ENCODE data around the gene GPSM3.

Gene GPSM3

DNA sequence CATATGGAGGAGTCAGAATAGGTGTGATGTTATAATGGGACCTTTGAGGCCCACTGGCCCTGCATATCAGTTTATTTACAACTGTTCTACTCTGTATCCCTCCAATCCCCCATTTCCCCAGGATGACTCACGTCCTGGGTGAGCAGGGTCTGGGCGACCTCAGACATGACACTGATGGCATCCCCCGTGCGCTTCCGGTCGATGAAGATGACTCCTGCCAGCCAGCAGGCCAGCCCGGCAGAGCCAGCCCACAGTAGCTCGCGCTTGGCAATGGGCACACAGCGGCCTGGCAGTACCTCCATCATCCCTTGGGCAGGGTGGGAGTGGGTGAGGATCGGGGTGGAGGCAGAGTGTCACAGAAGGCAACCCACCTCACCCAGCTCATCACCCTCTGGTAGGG lies 22.1 kb downstream of the GPSM3 start:
- DNase-seq, result no peak

DNA sequence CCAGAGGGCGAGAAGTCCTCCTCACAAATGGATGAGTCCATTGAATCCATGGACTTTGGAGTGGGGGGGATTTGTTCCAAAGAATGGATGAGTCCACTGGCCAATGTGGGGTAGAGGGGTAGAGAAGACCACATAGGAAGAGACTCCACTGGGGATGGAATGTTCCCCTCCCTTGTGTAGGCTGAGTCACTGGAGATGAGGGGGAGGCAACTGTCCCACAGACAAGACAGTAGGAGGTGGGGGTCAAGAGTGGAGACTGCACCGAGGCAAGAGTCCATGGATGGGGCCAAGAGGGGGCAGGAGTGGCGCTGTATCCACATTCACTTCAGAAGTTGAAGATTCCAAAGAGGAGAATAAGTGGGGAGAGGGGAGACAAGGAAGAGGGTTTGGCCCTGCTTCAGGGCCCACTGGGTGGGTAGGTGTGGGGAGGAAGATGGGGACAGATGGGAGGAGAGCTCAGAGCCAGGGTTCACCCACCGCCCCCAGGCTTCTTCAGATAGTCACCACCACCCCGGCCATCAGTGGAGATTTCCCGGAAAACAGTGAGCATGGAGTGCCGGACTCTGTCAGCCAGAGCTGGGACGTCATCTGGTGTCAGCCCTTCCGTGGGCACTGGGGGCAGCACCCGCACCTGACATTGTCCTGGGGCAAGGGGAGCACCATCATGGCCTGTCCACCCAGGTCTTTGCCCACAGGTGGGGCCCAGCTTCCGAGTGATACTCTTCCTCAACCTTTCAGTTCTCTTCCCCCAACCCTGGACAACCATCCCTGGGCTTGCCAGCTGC lies 23.4 kb downstream of the GPSM3 start:
- no peak for DNase-seq

DNA sequence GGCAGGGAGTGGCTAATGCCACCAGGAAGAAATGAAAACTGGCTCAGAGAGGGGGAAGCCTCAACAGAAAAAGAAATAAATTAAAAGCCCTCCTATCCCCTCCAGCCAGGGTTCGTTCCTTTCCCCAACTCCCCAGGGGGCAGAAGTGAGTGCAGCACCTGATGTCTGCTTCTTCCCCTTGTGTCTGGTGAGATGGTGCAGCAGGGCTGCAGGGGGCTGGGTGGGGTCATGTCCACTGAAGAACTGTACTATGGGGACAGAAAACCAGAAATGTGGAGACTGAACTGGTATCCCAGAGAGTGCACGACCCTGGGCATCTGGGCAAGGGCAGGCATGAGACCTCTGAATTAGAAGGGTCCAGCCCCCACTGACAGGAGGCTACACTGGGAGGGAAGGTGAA lies 24.1 kb downstream of the GPSM3 start:
- DNase-seq, result no peak

DNA sequence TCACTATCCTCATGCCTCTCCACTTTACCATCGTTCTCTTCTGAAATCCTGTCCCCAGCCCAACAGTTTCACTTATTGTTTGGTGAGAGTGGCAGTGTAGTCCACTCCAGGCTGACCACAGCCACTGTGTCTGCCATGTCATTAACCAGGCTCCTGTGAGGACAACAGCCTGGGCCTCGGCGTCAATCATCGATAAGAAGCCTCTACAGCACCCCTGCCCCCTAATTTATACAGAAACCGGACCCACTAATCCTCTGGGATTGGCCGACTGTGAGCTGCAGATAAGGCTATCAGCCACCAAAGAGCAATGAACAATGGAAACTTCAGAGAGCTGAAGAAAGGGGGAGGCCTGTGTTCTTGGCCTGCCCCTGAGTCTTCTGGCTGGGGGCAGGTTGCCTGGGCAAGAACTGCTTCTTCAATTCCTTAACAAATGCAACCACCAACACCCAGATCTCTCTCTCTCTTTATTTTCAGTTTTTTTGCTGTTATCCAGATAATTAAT lies 24.6 kb downstream of the GPSM3 start:
- DNase-seq, result no peak

GRCh38 chr6:32167154-32167760 lies 25.2 kb downstream of the GPSM3 start:
- no peak for DNase-seq

- no peak for DNase-seq
Observed at GRCh38 chr6:32166411-32167061, 25.9 kb downstream of the GPSM3 start.

- DNase-seq, result no peak
Observed at GRCh38 chr6:32164295-32164694, 28.1 kb downstream of the GPSM3 start, which contains the start of gene EGFL8. TSS of gene EGFL8 (plus strand) at chr6:32164595. CDS start at chr6:32166166, 1,571 bp downstream.

- DNase-seq, result no peak
Observed at GRCh38 chr6:32163559-32164258, 28.7 kb downstream of the GPSM3 start.

- DNase-seq, result no peak
Observed at GRCh38 chr6:32158052-32158451, 34.4 kb downstream of the GPSM3 start.

- DNase-seq, result no peak
Observed at GRCh38 chr6:32156891-32157290, 35.6 kb downstream of the GPSM3 start.

- peak; percentile 15 for DNase-seq
Observed at GRCh38 chr6:32154514-32155161, 37.8 kb downstream of the GPSM3 start.

DNA sequence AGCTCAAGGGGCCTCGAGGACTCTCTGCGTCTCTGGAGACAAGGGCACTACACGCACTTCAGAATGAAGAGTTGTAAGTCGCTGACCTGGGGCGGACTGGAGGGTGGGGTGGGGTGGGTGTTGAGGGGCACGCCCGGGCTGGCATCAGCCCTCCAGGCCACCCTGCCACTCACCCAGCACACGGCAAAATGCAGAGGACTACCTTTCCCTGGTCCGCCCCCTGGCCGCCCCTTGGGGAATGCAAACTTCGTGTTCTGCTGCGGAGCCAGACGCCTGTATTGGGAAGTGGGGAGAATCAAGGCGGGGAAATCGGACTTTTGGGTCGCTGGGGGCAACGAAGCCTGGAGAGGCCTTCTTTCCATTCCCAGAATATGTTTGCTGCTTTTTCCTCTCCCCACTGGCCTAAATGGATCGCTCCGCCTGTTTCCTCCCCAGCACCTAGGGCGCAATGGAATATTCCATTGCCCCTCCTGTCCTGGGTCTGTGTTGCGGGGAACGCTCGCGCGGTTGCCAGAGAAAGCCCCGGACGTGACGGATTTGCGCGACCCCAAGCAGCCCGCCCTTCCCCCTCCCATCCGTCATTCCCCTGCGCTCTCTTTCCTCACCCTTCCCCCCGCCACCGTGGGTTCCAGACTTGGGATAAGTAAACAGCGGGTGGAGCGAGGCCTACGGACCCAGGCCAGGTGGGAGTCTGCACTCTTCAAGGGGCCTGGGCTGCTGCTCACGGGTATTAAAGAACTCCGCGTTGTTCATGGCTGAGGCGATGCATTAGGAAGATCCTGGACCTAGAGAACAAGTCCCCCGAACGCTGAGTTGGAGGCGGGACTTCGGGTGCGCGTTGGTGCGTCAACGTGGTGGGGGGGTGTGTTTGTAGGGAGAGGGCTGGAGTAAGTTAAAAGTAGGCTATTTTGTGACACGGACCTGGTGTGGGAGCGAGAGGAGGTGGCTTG lies 38.6 kb downstream of the GPSM3 start, which contains the start of gene PPT2:
Gene PPT2, plus strand, starts transcription at position 578 of the 950 bp plus-strand sequence. CDS start 454 bp downstream, outside the sequence.
- peak; percentile 72 for DNase-seq

DNA sequence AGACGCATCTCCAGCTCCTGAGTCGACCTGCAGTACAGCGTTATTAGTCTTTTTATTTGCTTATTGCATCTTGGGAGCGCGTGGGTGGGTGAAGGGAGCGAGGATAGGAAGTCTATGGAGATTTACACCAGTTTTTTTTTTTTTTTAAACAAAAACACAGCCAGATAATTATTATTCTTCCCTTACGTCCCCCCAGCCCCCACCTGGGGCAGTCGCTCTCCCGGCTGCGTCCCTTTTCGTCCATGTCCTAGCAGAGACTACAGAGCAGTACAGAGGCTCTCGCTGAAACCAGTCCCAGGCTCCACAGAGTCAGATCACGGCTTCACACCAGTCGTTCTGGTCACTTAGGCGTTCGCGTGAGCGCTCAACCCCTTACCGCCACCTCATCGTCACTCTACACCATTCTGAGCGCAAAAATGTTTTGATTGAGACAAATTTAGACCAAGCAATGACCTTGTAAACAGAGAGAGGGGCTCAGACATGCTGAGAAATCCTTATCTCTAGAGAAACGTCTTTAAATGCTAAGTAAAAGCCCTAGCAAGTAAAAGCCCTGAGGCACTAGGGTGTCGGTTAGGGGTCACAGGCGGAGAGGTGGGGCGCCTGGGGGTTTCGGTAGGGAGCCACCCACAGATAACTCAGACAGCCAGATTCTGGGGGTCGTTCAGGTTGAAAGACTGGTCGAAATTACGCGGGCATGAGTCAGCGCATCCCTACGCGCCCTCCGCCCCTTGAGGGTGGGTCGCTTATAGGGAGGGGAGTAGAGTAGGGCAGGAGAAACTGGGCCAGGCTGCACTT lies 39.5 kb downstream of the GPSM3 start:
- no peak for DNase-seq

DNA sequence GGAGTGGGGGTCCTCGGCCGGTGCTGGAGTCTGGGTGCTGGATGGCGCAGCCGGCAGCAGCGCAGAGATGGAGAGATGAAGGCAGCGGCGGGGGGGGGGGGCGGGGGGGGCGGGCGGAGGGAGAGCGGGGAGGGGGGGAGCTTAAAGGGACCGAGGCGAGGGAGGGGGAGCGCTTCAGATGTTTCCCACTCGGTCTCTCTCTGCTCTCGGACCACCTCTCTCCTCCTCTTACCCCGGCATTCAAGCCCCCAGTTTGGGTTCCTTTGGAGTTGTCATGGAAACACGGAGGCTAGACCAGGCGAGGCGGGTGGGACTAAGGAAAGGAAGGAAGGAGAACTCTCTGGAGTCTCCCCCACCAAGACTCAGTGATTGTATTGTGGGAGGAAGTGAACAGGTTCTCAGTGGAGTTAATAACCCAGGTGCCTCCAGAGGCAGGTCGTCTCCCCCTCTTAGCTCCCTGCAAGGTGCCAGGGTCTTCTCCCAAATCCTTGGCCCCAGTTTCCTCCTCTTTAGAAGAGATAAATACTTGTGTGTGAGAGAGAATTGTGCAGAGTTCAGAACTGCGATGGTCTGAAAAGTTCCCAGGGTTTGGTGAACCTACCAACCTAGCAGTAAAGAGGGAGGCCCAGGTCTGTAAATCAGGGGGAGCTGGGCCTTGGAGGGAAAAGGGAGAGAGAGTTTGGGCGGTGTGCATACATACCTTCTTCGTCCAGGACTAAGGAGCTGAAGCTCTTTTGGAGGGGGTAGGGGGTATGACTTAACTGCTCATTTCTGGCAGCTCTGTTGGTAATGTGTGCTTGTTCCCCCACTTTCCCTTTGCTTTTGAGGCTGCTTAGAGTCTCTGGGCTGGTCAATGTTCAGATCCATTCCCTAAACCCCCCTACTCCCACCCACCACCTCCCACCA lies 40.3 kb downstream of the GPSM3 start, which contains the start of gene PRRT1:
Gene PRRT1, minus strand, starts transcription at position 77 of the 906 bp plus-strand sequence. CDS start 112 bp downstream, outside the sequence.
- DNase-seq, result no peak

DNA sequence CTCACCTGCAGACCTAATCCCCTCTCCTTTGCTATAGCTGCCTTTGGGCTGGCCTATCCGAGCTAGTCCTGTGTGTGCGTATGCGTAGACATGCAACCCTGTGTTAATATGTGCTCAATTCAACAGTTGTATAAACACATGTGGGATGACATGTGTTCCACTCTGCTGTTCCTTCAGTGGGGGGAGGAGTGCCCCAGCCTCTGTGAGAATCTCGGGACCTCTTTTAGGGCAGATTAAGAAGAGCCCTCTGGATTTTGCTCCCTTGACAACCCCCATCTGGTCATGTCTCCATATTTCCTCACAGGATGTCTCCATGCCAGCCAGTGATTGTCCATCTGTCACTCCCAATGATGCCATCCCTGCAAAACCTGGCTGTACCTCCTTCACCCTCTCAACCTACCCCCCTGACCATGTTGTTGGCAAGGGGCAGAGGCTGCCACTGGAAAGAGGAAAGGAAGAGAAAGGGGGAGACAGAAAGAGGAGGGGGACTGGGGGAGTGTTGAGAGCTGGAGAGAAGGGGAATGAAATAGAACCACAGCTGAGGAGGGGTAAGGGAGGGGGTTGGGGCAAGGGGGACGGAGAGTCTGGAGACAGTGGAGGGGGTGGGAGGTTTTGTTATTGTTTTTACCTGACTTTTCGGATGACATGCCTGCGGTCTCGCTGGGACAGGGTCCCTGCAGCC lies 41.1 kb downstream of the GPSM3 start:
- DNase-seq, result peak; percentile 37

- DNase-seq, result no peak
Observed at GRCh38 chr6:32149932-32150870, 42.2 kb downstream of the GPSM3 start.

DNA sequence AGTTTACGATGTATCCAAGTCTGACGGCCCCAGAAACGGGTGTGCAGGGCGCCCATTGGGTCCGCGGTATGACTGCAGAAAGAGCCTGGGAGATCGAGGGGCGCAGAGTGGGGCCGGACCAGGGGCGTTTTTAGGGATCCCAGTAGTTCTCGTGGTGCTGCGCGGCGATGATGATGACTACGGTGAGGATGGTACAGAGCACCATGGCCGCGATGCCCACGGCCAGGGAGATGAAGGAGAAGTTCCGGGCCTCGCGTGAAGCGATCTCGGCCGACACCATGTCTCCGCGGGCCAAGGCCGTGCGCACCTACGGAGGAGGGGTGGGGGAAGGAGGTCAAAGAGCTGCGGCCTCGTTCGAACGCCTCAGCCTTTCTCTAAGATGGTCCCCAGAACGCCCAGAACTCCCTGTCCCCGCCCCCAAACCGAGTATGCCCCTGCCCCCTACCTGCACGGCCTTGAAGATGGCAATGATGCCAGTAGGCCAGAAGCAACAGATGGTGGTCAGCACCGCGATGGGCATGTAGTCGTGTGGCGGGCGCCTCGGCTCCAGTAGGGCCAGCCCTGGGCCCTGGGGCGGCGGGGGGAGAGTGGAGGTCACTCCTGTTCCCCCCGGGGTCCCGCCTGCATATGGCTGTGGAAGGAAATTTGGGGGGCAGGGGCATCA lies 43.2 kb downstream of the GPSM3 start:
- DNase-seq, result no peak

Data from NCI-H1694 treated with DMSO at 0.1 percent for 48 hours (cell line).